Suppressor macrophage (primary cell): Measurements from ENCODE around the gene MEGF8.
A peak's percentile ranks its signal among the peaks of the same experiment; 100 is the strongest.

Experiments used
- DNase-seq, 4 experiments: peaks; one replicate each; pipeline ENCODE4 v3.0.0-alpha.2; 2020 to 2022

The MEGF8 gene

GRCh38 chr19:42287017-42287826, 38.2 kb upstream of the MEGF8 start:
- DNase-seq = no peak

GRCh38 chr19:42287827-42288107, 37.7 kb upstream of the MEGF8 start:
- no peak for DNase-seq

GRCh38 chr19:42288387-42288786, 37.0 kb upstream of the MEGF8 start:
- peak; percentile 31 to 61 (median 50) for DNase-seq

- DNase-seq = no peak
Measured at GRCh38 chr19:42288881-42289555, 36.4 kb upstream of the MEGF8 start.

GRCh38 chr19:42289556-42290041, 35.8 kb upstream of the MEGF8 start:
- DNase-seq = no peak

GRCh38 chr19:42290136-42290522, 35.3 kb upstream of the MEGF8 start:
- no peak for DNase-seq

- DNase-seq = peak in 2 of 4 experiments; percentile 48 to 60
Measured at GRCh38 chr19:42290523-42291434, 34.7 kb upstream of the MEGF8 start.

- DNase-seq = no peak
Measured at GRCh38 chr19:42291435-42291810, 34.0 kb upstream of the MEGF8 start.

- no peak for DNase-seq
Measured at GRCh38 chr19:42292042-42292960, 33.1 kb upstream of the MEGF8 start.

- no peak for DNase-seq
Measured at GRCh38 chr19:42292963-42293362, 32.5 kb upstream of the MEGF8 start.

GRCh38 chr19:42293540-42293939, 31.9 kb upstream of the MEGF8 start:
- DNase-seq = no peak

GRCh38 chr19:42293948-42294347, 31.5 kb upstream of the MEGF8 start:
- no peak for DNase-seq

- DNase-seq = no peak
Measured at GRCh38 chr19:42294471-42295137, 30.8 kb upstream of the MEGF8 start.

- no peak for DNase-seq
Measured at GRCh38 chr19:42295342-42295741, 30.1 kb upstream of the MEGF8 start.

- DNase-seq = peak; percentile 73 to 88 (median 78)
Measured at GRCh38 chr19:42295831-42296525, 29.5 kb upstream of the MEGF8 start.

GRCh38 chr19:42297039-42297438, 28.4 kb upstream of the MEGF8 start:
- peak in 1 of 4 experiments; percentile 1 for DNase-seq

- DNase-seq = peak in 1 of 4 experiments; percentile 24
Measured at GRCh38 chr19:42301646-42302203, 23.7 kb upstream of the MEGF8 start, which contains the start of gene PRR19. Gene PRR19, plus strand, starts transcription at chr19:42302132. Its CDS starts 7,453 bp downstream, at chr19:42309585.

- no peak for DNase-seq
Measured at GRCh38 chr19:42303101-42303464, 22.4 kb upstream of the MEGF8 start.

GRCh38 chr19:42303876-42304275, 21.6 kb upstream of the MEGF8 start:
- DNase-seq = no peak

GRCh38 chr19:42306646-42307045, 18.8 kb upstream of the MEGF8 start:
- DNase-seq = no peak
